Measurements from ENCODE around the gene TTF2.

The TTF2 gene

DNA sequence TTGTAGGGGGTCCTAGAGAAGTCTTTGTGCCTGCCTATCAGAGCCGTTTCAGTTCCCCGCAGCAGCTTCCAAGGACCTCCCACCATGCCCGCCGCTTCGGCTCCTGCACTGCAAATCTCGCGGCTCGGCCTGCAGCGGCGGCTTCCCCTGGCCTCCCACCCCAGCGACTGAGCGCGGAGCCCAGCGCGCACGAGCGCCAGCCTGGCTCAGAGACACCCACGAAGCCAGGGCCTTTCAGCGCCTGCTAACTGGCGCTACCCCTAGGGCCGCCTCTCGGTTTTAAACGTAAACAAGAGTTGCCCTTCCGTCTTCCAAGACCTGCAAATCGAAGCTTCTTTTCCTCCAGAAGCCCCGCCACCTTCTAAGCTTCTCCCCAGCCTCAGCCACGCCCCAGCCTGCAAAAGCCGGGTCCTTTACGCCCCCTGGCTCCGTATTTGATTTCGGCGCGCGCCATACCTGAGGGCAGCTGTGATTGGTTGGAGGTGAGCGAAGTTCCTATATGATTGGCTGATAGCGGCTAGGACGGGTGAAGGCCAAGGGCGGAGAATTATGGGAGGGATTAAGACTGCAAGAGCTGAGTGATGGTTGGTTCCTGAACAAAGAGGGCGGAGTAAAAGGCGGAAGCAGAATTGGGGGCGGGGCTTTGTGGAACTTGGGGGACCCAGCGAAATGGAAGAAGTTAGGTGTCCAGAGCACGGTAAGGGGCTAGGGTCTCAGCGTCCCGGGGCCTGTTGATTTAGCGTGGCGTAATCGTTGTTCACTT lies at the start of gene TTF2:
TTF2 (plus strand) TSS at position 649 of the 763 bp plus-strand sequence; CDS start at position 670, 21 bp downstream.
- H3K27ac ChIP-seq: peak within 1 kb of the TSS; percentile 94
- TF ChIP-seq, protein P1, sequence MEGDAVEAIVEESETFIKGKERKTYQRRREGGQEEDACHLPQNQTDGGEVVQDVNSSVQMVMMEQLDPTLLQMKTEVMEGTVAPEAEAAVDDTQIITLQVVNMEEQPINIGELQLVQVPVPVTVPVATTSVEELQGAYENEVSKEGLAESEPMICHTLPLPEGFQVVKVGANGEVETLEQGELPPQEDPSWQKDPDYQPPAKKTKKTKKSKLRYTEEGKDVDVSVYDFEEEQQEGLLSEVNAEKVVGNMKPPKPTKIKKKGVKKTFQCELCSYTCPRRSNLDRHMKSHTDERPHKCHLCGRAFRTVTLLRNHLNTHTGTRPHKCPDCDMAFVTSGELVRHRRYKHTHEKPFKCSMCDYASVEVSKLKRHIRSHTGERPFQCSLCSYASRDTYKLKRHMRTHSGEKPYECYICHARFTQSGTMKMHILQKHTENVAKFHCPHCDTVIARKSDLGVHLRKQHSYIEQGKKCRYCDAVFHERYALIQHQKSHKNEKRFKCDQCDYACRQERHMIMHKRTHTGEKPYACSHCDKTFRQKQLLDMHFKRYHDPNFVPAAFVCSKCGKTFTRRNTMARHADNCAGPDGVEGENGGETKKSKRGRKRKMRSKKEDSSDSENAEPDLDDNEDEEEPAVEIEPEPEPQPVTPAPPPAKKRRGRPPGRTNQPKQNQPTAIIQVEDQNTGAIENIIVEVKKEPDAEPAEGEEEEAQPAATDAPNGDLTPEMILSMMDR (conservative IDR thresholded peaks at IDR 0.05; ENCODE audit: low read depth): no peak
- ChIA-PET CTCF (interaction anchor here (0.5 to 0.7 kb wide), 3 partner anchors 19 to 178 kb away, joined by 3 to 4 read pairs (median 3); no protein-coding TSS in a partner anchor), POLR2A (ENCODE audit: low non-redundant PET) (no interaction called here)
- DNase-seq (ENCODE audit: low spot score): peak; percentile 100

- ChIA-PET POLR2A (ENCODE audit: low non-redundant PET) (no interaction called here), CTCF (no interaction called here)
- H3K27ac ChIP-seq: no peak overlapping the region
- TF ChIP-seq, protein P1 (conservative IDR thresholded peaks at IDR 0.05; ENCODE audit: low read depth): no peak
- no peak for DNase-seq (ENCODE audit: low spot score)
These were observed 48.8 kb upstream of the TTF2 start for GRCh38 chr1:117011334-117011733.

- ChIA-PET POLR2A (ENCODE audit: low non-redundant PET) (no interaction called here), CTCF (no interaction called here)
- no peak overlapping the region for H3K27ac ChIP-seq
- no peak for DNase-seq (ENCODE audit: low spot score)
- TF ChIP-seq, protein P1 (conservative IDR thresholded peaks at IDR 0.05; ENCODE audit: low read depth): no peak
These were observed 46.7 kb upstream of the TTF2 start for GRCh38 chr1:117013309-117013858.

DNA sequence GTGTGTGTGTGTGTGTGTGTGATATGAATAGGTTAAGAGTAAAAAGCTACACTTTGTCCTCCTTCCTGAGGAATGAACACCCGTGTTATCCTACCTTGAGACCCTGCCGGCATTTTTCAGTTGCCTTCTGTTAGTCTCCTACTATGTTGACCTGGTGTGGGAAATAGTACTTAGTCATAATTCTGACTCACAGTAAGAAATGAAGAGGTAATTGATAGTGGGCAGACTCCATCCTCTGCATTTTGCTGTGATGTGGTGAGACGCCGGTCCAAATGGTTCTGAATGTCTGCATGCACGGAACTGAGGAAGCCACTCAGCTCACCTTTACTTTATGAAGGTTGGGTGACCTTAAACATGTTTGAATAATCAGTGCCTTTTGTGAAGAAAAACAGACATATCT lies 45.9 kb upstream of the TTF2 start:
- POLR2A ChIA-PET (ENCODE audit: low non-redundant PET): no interaction called here
- no peak overlapping the region for H3K27ac ChIP-seq
- TF ChIP-seq, protein P1 (conservative IDR thresholded peaks at IDR 0.05; ENCODE audit: low read depth): no peak
- CTCF ChIA-PET: interaction anchor here (0.7 kb wide), 1 partner anchor 875 kb away, joined by 3 read pairs; no protein-coding TSS in a partner anchor
- peak; percentile 35 for DNase-seq (ENCODE audit: low spot score)

GRCh38 chr1:117015724-117016123 lies 44.4 kb upstream of the TTF2 start:
- H3K27ac ChIP-seq: no peak overlapping the region
- ChIA-PET POLR2A (ENCODE audit: low non-redundant PET) (no interaction called here), CTCF (no interaction called here)
- no peak for DNase-seq (ENCODE audit: low spot score)
- TF ChIP-seq, protein P1 (conservative IDR thresholded peaks at IDR 0.05; ENCODE audit: low read depth): no peak

- ChIA-PET CTCF (no interaction called here), POLR2A (ENCODE audit: low non-redundant PET) (no interaction called here)
- no peak for DNase-seq (ENCODE audit: low spot score)
- TF ChIP-seq, protein P1 (conservative IDR thresholded peaks at IDR 0.05; ENCODE audit: low read depth): no peak
- no peak overlapping the region for H3K27ac ChIP-seq
These were observed 43.1 kb upstream of the TTF2 start for GRCh38 chr1:117017062-117017461.

All from RWPE1 (cell line).